Activated CD4-positive, alpha-beta T cell treated with anti-CD3 and anti-CD28 coated beads, Interleukin-2, amount 50 U/mL, for 4 hours (primary cell): ENCODE measurements around the gene TRAPPC3L.
"Not testable (repeated sequence)": the region's sequence is repeated elsewhere in the genome, so short reads cannot be mapped to it uniquely, and the experiment has no call there.

Experiments used
- DNase-seq, 2 experiments: peaks; one replicate each; pipeline ENCODE4 v3.0.0-alpha.2; 2020

The TRAPPC3L gene

GRCh38 chr6:116512111-116512559, 33.3 kb downstream of the TRAPPC3L start:
- no peak for DNase-seq

DNA sequence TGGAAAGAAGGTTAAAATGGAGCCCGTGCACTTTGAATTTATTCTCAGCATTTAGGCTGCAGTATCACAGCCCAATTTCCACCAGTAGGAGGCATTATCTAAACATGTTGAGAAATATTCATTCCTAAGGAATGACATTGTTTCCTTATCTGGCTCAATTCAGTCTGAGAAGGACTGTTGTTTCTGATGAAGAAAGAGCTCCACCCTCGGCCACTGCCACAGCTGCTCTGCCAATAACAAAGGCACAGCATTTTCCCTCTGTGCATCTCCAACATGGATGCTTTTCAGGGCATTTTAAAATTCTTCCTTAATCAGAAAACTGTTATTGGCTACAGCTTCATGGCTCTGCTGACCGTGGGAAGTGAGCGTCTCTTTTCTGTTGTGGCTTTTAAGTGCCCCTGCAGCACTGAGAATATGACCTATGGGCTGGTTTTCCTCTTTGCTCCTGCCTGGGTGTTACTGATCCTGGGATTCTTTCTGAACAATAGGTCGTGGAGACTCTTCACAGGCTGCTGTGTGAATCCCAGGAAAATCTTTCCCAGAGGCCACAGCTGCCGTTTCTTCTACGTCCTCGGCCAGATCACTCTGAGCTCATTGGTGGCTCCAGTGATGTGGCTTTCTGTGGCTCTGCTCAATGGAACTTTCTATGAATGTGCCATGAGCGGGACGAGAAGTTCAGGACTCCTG, 33.9 kb downstream of the TRAPPC3L start, which contains the start of gene CALHM5:
CALHM5 (plus strand) TSS at position 216 of the 687 bp plus-strand sequence; CDS start at position 274, 58 bp downstream.
- DNase-seq: no peak

GRCh38 chr6:116508527-116508926, 37.0 kb downstream of the TRAPPC3L start:
- no peak for DNase-seq

GRCh38 chr6:116507324-116507723, 38.2 kb downstream of the TRAPPC3L start:
- no peak for DNase-seq

DNA sequence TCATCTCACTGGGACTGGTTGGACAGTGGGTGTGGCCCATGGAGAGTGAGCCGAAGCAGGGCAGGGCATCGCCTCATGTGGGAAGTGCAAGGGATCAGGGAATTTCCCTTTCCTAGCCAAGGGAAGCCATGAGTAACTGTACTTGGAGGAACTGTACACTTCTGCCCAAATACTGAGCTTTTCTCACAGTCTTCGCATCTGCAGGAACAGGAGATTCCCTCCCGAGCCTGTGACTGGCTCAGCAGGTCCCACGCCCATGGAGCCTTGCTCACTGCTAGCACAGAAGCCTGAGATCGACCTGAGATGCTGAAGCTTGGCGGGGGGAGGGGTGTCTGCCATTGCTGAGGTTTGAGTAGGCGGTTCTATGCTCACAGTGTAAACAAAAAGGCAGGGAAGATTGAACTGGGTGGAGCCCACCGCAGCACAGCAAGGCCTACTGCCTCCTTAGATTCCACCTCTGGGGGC, 44.5 kb downstream of the TRAPPC3L start:
- no peak for DNase-seq

- no peak for DNase-seq
These were observed 48.3 kb downstream of the TRAPPC3L start for GRCh38 chr6:116497113-116497676.

- DNase-seq: not testable (repeated sequence)
These were observed 50.3 kb downstream of the TRAPPC3L start for GRCh38 chr6:116495161-116495560.

DNA sequence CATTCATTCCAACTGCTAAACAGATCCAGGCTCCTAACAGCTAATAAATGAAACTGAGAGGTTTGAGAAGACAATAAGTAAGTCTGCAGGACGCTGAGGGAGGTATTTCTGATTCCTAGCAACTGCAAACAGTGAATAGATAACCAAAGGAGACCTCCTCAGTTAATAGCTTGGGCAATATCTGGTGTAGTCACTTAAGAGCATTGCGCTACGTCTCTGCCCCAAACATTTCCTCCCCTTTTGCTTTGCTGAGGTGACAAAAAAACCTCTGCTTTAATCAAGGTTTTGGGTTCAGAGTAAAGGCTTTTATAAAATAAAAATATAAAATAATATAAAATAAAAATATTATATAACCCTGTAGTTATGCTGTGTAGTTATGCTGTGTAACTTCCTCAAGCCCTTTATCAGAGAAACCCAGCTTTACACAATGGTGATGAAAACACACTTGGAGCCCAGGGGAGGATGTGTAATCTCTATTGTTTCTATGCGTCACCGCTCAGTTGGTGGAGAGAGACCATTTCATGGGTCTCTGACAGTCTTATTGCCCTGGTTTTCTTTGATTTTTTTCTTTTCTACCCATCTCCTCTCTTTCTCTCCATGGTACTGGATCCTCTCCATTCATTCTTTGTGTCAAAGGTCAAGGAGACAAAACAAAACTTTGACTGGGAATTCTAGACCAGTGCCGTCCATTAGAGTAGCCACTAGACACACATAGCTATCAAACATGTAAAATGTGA, 53.0 kb downstream of the TRAPPC3L start:
- no peak for DNase-seq

DNA sequence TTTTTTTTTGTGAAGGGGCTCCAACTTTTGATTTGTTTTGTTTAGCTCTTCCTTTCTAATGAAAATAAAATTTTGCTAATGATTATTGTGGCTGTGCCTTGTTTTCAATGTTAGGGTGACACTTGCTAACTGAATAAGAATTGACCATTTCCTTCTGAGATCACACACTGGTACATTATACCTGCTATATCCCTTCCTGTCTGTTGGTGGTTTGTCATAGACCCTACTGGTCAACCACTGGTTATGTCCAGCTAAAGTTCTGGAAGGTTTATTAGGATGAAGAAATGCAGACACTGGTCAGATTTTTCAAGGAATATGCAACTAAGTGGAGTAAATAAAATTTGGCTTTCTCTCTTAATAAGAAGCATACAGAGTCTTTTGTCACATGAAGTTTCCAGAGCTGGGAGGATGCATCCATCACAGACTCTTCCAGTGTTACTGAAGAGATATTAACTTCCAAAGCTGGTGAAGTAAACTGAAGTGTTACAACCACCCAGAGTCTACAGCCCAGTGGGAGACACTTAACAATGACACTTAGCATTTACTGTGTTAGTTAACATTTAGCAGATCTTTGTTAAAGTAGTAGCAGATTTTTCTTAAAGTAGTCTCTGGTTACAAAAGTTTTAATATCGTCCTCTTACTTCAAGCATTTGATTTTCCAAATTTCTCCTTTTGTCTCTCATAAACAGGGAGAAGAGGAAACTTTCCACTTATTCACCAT, 53.7 kb downstream of the TRAPPC3L start:
- DNase-seq: no peak

DNA sequence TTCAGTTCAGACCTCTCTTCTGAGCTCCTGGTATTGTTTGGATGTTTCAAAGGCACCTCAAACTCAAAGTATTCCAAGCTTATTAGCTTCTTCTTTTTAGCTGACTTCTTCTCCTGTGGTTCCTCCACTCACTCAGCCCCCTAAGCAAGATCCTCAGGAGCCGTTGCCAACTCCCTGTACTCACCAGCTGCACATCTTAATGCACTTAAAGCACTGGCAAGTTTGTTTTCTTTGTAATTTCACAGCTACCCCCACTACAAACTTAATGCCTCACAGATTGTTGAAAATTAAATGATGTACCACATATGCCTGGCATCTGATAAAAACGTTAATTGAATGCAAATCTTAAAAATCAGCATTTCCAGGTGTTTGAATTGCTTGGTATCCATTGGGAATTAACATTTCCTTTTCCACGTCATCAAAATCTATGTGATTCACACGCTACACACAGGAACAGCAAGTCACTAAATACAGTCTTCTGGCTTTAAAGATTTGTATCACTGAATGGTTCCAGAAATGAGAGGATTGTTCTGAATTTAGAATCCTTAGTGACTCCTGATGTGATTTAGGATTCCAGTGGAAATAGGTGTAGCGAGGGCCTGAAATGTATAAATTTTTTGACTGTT, 59.8 kb downstream of the TRAPPC3L start:
- no peak for DNase-seq

DNA sequence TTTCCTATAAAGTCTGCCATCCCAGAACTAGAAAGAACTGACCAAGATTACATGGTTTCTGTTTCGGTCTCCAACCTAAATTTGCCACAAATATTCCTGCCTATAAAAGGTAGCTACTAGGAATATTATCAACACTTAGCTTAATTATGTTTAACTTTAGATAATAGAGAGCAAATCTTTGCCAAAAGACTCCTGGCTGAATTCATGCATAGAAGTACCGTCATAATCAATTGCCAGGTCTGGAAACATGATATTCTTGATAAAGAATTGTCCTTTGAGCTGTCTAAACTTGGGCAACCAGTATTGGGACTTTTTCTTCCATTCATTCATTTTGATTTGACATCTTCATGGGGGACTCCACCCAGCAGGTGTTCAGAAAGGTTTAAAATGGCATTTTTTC, 61.9 kb downstream of the TRAPPC3L start:
- DNase-seq: no peak

DNA sequence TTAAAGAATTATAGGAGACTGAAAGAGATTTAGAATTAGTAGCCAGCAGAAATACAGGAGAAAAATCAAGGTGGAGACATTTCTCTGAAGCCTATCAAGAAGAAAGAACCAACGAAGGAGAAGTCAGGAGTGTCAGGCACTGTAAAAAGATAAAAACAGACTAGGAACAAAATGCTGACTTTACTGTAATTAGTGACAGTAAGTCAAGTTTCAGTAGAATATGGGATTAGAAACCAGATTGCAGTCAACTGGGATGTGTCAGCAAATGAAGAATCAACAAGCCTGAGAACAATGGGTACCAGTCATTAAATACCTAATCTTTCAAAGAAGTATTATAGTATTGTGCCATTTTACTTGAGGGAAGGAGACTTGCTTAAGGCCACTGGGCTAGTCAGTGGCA, 62.7 kb downstream of the TRAPPC3L start:
- no peak for DNase-seq

DNA sequence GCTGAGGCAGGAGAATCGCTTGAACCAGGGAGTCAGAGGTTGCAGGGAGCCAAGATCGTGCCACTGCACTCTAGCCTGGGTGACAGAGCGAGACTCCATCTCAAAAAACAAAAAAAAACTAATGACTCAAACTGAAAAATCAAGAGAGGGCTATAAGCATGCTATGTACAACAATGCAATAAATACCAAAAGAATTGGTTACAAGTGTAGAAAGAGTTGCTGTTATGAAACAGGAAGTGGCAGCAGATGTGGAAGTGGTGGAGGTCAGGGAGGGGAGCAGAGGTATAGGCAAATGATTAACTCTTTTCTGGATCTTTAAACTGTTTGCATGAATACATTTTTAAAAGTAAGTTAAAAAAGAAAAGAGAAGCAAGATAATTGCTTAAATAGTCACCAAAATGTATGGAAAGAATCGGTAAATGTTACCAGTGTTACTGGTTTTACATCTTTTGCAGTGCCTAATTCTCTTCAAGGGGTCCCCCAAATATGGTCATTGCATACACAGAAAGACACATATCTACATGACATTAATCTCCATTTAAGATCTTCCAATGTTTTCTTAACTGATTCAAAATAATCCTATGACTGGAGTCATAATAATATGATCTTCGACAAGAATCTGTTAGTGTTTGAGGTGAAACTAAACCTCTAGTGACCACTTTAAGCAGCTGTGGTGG, 69.3 kb downstream of the TRAPPC3L start:
- DNase-seq: no peak

DNA sequence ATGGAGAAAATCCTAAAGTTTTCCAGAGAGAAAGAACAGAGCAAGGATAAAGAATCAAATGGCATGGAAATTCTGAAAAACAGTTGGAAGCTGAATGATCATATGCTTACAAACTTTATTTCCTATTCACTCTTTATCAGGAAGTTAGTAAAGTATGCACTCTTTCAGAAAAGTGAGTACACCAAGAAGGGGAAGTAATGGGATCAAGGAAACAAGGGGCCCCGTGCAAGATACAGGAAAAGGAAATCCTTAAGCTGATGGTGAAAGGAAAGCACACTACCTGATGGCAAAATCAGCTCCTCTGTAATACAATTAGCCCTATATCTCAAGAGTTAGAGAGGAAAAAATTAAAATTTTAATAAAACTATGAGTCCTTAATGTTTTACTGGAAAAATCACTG, 70.3 kb downstream of the TRAPPC3L start:
- DNase-seq: no peak

- DNase-seq: no peak
These were observed 72.8 kb downstream of the TRAPPC3L start for GRCh38 chr6:116472706-116473105.

- no peak for DNase-seq
These were observed 74.0 kb downstream of the TRAPPC3L start for GRCh38 chr6:116471531-116471930.

- no peak for DNase-seq
These were observed 77.2 kb downstream of the TRAPPC3L start for GRCh38 chr6:116468293-116468692.

GRCh38 chr6:116467514-116467913, 78.0 kb downstream of the TRAPPC3L start:
- no peak for DNase-seq

- no peak for DNase-seq
These were observed 78.4 kb downstream of the TRAPPC3L start for GRCh38 chr6:116467096-116467495.

DNA sequence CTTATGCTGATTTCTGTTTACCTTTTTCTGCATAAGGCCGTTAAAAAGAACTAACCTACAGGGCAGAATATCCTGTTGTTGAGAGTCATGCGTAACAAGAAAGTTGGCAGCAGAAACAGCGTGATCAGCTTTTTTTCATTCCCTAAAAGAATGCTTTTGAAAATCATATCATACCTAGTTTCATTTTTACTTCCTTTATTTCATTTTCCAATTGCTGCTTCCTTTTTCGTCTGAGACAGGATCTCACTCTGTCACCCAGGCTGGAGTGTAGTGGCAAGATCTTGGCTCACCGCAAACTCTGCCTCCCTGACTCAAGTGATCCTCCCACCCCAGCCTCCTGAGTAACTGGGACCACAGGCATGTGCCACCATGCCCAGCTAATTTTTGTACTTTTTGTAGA, 80.2 kb downstream of the TRAPPC3L start:
- no peak for DNase-seq

DNA sequence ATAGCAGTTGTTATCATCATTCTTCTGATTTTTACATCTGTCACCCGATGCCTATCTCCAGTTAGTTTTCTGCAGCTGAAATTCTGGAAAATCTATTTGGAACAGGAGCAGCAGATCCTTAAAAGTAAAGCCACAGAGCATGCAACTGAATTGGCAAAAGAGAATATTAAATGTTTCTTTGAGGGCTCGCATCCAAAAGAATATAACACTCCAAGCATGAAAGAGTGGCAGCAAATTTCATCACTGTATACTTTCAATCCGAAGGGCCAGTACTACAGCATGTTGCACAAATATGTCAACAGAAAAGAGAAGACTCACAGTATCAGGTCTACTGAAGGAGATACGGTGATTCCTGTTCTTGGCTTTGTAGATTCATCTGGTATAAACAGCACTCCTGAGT, 82.2 kb downstream of the TRAPPC3L start:
- no peak for DNase-seq
